GM10266 (cell line): ENCODE data around the gene PLCL1.

Experiments
- DNase-seq: peaks from one replicate; pipeline ENCODE4 v3.0.0; 2012; ENCODE audit errors: extremely low spot score
- TF ChIP-seq, protein P1 (sequence below): IDR thresholded peaks from 2 replicates; pipeline ENCODE4 v1.5.1; 2012; ENCODE audit warnings: mild to moderate bottlenecking, low read depth; ENCODE audit not compliant: control insufficient read depth, insufficient read depth; ENCODE audit errors: missing control alignments

The PLCL1 gene

DNA sequence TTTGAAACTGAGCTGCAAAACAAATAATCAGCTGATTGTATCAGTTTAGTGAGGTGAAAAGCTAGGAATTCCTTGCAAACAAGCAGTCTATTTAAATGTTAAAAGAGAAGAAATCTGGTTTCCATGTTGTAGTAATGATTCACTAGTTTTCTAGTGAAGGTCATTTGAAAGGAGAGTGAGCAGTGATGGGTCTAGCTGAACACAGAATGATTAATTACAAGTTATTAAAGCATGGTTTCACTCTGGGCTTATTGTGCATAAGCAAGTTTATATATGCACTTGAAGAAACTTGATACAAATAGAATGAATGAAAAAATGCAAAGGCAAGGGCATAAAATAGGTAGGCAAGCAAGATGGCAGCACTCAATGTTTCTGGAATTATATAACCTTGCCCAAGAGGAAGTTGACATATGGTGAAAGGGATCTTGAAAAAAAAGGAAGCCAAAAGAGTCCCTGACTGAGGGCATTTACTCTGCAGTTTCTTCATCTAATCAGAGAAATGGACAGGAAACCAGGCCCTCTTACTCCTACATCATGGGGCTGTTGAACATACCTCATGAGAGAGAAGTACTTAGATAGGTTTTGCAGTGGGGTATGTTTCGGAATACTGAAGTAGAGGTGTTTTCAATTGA lies 53.2 kb downstream of the PLCL1 start:
- no peak for DNase-seq

DNA sequence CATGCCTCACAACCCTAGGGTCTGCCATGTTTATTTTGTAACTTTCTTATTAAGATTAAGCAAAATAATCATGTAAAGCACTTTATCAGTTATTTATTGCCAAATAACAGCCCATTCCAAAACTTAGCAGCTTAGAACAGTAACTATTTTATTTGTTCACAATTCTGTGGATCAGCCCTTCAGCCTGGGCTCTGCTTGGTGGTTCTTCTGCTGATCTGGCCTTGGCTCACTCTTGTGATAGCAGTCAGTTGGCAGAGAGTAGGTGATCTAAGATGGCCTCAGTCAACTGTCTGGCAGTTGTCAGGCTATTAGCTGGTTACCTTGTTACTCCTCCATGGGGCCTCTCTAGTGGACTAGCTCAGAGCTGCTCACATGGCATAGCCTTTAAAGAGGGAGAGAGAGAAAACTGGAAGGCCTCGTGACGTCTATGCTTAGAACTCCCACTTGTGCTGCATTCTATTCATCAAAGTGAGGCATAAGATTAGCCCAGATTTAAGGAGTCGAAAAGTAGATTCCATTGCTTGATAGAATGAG lies 54.3 kb downstream of the PLCL1 start:
- no peak for DNase-seq
- TF ChIP-seq, protein P1, sequence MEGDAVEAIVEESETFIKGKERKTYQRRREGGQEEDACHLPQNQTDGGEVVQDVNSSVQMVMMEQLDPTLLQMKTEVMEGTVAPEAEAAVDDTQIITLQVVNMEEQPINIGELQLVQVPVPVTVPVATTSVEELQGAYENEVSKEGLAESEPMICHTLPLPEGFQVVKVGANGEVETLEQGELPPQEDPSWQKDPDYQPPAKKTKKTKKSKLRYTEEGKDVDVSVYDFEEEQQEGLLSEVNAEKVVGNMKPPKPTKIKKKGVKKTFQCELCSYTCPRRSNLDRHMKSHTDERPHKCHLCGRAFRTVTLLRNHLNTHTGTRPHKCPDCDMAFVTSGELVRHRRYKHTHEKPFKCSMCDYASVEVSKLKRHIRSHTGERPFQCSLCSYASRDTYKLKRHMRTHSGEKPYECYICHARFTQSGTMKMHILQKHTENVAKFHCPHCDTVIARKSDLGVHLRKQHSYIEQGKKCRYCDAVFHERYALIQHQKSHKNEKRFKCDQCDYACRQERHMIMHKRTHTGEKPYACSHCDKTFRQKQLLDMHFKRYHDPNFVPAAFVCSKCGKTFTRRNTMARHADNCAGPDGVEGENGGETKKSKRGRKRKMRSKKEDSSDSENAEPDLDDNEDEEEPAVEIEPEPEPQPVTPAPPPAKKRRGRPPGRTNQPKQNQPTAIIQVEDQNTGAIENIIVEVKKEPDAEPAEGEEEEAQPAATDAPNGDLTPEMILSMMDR, result no peak

More for the DNA sequence above, 53.2 kb downstream of the PLCL1 start:
- TF ChIP-seq, protein P1, result no peak

DNA sequence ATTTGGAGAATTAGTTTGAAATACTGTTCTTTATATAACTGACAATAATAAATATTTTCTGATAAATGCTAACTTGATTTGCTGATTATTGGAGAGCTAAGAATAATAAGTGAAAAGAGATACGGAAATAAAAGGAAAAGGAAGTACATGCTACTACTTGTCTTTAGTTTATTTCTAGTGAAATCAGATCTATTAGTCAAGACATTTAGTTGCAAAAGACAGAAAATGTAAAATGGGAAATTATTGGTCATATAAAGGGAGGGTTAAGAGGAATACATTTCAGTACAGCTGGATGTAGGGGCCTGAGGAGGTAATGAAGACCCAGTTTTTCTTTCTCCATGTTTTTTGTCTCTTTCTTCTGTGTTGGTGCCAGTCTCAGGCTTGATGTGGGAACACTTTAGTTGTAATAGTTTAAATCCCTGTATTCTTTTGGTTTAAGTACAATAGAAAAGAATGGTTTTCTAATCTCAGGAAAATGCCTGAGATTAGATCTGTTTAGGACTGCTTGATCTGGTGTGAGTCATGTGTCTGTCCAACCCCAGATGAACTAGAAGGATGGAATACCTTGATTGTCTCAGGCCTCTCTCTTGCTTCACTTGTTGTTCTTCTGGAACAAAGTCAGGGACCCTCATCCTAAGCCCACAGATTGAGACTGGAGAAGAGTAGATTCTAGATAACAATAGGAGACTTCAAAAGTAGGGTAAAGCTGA lies 58.0 kb downstream of the PLCL1 start:
- DNase-seq, result no peak

DNA sequence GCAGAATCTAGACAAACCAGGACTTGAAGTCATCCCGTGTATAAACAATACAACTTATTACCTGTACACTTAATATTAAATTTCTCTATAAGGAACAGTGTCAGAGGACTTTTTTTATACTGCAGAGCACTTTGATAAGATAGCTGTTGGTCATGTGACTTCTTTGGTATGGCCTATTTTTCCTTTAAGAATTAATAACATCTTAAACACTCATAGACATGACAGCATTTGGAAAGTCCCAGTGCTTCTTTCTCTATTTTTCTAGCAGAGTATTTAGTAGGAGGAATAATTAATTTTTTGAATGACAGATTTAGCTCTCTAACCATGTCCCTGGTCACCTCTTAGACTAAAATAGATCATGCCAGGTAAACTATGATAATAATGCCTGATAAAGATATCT lies 59.4 kb downstream of the PLCL1 start:
- DNase-seq, result no peak
- TF ChIP-seq, protein P1, result no peak

More for the DNA sequence above, 58.0 kb downstream of the PLCL1 start:
- TF ChIP-seq, protein P1, result no peak

DNA sequence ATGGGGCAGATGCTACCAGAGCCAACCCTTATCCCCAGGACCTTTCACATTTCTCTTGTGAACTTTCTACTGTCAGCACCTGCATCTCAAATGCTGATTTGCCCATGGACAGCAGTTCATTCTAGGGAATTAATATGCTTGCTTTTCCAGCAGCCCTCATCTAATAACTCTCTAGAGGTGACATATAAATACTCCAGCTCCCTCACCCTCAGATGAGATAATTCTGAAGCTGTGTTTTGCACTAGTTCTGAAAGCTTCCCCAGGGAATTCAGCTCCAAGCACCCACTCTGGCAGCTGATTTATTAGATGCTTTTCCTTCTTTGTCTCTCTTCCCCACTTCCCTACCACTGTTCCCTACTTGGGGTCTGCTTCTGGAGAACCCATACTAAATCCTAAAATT lies 62.1 kb downstream of the PLCL1 start:
- DNase-seq, result no peak
- TF ChIP-seq, protein P1, result no peak

DNA sequence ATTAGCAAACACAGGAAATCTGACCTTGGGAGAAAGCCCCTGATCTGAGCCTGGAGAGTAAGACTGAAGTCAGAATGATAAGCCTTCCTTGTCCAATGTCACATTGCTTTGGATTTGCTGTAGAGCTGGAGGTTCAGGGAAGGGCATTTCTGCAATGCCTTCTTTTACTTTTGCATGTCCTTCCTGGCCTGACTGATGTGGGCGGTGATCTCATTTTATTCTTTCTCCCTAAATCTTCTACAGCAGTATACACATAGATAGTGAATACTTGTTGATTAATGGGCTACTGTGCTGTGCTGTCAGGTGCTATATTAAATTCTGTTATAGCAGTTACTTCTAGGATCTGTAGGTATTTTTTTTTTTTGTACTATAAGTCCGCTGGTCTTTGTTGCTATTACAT lies 62.6 kb downstream of the PLCL1 start:
- DNase-seq, result no peak

DNA sequence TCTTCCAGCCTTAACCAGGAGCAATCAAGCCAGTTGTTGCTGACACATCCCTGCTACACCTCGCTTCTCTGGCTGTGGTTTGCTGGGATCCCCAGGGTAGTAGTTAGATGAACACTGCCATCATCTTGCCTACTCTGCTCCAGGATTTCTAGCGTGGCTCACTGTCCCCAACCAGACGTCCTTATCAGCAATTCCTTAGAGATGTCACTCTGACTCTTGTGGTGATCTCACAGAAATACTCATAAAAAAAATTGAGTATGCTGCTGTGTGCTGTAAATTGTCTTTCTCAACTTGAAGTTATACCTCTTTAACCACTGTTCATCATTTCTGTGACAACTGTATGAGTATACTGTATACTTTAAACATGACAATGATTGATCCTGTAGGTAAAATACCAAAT lies 63.2 kb downstream of the PLCL1 start:
- TF ChIP-seq, protein P1, result no peak

More for the DNA sequence above, 62.6 kb downstream of the PLCL1 start:
- TF ChIP-seq, protein P1, result no peak

More for the DNA sequence above, 63.2 kb downstream of the PLCL1 start:
- DNase-seq, result no peak
